GM21360 (cell line): ENCODE results near the gene ABCG4.
A peak's percentile ranks its signal among the peaks of the same experiment; 100 is the strongest.

Source experiments
- ATAC-seq: cut with Tn5 transposase; IDR thresholded peaks from one replicate; pipeline ENCODE4 v1.9.1; 2021; ENCODE audit warnings: mild to moderate bottlenecking, moderate library complexity; ENCODE audit not compliant: unreplicated experiment

The ABCG4 gene

DNA sequence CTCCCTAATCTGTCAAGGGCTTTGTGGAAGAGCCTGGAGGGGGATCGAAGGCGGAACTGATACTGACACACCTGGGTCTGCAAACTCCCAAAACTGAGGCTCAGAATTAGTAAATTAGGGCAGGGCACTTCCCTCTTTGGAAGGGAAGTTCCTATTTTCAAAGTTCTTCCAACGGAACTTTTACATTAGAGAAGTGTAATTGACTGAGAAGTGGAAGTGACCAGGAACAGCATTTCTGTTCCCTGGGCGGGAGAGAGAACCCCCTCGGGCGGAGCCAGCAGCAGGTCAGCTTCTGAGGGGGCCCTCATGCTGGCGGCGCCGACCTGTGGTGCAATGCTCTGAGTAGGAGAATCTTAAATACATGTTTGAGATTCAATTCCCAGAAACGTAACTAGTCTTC lies 56.2 kb downstream of the ABCG4 start:
- ATAC-seq = no peak

DNA sequence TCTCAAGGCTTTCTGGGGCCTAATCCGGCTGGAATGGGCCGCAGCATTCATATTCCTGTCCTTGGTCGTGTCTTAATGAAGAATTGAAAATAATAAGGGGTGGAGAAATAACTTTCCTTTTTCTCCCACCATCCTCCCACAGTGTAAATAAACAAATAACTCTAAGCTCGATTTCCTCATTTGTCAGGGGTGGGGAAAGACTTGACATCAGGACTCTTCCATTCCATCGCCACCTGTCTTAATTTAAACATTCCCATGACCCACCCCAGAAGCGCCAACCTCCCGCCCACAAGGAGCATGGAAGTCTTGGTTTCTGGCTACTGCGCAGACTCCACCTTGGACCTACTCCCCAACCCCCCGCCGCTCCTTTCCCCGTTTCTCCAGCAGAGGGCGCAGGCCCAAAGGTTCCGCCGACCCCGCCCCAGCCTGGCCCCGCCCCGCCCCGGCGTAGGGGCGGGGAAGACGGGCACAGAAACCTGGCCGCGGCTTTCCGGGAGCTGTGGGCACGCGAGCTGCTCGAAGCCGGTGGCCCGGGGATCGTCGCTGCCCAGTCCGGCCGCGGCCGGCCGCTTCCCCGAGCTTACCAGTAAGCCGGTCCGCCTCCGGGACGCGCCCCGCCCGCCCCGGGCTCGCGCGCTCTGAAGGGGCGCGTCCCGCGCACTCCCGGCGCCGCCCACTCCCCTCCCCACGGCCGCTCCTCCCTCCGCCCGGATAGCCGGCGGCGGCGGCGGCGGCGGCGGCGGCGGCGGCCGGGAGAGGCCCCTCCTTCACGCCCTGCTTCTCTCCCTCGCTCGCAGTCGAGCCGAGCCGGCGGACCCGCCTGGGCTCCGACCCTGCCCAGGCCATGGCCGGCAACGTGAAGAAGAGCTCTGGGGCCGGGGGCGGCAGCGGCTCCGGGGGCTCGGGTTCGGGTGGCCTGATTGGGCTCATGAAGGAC lies 57.0 kb downstream of the ABCG4 start, which contains the start of gene CBL:
Gene CBL (plus strand): TSS at position 766 of the 937 bp plus-strand sequence. CDS start 79 bp downstream, at position 845.
- ATAC-seq = peak; percentile 69

DNA sequence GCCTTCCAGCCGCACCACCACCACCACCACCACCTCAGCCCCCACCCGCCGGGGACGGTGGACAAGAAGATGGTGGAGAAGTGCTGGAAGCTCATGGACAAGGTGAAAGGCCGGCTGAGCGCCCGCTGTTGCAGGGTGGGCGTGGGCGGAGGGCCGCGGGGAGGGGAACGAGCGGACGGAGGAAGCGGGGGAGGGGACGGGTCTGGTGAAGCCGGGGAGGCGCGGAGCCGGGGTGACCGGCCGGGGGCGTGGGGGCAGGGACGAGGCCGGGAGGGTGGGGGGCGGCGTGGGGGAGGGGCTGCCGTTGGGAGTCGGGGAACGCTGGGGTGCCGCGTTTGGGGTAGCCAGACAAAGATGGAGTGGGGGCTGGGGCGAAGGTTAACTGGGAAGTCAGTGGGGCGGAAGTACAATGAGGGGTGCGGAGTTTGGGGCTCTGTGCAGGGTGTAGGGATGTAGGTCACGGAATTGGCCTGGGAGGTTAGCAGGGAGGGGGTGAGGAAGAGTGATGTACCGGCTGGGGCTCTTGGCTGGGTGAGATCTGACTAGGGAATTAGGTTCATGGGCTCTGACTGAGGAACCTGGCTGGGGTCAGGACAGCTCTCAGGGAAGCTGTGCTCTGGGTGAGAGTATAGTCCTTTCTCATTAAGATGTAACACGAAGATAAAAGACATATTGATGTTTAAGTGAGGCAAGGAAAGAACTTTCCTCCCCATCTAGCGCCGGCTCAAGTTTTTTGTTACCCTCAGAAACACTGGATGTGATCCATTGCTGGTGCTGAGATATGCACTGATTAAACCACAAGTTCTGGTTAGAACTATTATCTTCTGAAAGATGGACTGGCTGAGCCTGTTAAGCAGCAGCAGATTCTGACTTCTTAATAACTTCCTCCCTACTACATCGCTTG lies 57.9 kb downstream of the ABCG4 start:
- ATAC-seq = peak; percentile 26

DNA sequence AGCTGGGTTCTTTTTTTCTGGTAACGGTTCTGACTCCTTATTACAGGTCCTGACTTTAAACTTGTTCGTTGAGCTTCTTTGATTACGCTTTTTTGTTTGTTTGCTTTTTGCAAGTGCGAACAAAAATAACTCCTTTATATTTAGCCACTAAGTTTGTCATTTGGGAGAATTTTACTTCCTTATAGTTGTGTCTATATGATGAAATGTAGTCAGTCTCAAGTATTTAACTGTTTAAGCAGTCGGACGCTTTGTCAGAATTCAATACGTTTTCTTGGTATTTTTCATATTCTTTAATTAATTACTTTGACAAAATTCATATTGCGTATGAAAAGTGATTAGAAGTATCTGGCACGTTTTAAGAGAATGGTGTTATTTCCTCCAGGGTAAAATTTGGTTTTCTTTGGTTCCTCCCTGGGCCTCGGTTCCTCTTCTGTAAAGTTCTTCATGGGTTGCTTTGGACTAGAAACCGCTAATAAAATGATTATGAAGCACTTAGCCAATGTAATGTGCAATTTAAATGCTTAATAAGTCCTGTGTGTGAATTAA lies 58.6 kb downstream of the ABCG4 start:
- no peak for ATAC-seq

DNA sequence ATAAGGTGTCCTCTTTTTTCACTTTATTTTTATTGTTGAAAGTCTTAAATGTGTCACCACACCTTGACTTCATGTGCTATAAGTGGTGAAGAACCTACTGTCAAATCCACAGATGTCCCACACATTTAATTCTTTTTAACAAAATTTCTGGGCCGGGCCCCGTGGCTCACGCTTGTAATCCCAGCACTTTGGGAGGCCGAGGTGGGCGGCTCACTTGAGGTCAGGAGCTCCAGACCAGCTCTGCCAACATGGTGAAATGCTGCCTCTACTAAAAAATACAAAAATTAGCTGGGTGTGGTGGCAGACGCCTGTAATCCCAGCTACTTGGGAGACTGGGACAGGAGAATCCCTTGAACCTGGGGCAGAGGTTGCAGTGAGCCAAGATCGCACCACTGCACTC lies 60.3 kb downstream of the ABCG4 start:
- ATAC-seq = no peak

DNA sequence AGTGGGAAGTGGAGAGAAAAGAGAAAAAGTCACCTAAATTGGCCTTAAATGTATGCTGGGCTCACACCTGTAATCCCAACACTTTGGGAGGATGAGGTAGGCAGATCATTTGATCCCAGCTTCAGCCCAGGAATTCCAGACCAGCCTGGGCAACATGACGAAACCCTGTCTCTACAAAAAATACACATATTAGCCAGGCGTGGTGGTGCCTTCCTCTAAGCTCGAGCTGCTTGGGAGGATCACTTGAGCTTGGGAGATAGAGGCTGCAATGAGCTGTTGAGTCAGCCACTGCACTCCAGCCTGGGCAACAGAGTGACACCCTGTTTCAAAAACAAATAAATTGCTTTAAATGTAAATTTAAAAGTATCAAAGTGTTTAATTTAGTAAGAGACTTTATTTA lies 61.2 kb downstream of the ABCG4 start:
- no peak for ATAC-seq
